Measurements from ENCODE around the gene COMMD7.
"Not testable (repeated sequence)": the region's sequence is repeated elsewhere in the genome, so short reads cannot be mapped to it uniquely, and the experiment has no call there.

Gene COMMD7

DNA sequence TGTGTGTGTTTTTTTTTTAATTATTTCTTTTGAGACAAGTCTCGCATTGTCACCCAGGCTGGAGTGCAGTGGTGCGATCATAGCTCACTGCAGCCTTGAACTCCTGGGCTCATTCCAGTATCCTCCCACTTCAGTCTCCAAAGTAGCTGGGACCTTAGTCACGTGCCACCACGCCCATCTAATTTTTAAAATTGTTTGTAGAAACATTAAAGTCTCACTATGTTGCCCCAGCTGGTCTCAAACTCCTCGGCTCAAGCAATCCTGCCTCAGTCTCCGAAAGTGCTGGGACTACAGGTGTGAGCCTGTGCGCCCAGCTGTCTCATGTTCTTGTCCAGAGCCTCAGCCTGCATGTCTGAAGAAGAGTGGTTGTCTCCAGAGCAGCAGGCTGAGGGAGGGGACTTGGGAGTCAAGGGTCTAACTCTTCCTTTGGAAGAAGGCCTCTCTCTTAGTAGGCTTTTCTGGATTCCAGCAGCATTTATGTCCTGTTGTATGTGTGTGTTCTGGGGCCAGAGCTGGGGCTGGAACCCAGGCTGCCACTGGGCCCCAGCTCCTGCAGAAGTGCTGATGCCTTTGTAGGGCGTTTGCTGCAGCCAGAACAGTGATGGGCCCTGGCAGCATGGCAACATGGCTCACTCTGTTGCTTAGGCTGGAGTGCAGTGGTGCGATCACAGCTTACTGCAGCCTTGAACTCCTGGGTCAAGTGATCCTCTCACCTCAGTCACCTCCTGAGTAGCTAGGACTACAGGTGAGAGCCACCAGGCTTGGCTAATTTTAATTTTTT lies 24.3 kb upstream of the COMMD7 start:
- Histone ChIP-seq H3K4me3 (ENCODE audit: low read depth, low read length) (no peak overlapping the region), H2AFZ (ENCODE audit: insufficient read depth, low read length, poor library complexity) (no peak overlapping the region), H3K18ac (ENCODE audit: low read length) (no peak overlapping the region)

DNA sequence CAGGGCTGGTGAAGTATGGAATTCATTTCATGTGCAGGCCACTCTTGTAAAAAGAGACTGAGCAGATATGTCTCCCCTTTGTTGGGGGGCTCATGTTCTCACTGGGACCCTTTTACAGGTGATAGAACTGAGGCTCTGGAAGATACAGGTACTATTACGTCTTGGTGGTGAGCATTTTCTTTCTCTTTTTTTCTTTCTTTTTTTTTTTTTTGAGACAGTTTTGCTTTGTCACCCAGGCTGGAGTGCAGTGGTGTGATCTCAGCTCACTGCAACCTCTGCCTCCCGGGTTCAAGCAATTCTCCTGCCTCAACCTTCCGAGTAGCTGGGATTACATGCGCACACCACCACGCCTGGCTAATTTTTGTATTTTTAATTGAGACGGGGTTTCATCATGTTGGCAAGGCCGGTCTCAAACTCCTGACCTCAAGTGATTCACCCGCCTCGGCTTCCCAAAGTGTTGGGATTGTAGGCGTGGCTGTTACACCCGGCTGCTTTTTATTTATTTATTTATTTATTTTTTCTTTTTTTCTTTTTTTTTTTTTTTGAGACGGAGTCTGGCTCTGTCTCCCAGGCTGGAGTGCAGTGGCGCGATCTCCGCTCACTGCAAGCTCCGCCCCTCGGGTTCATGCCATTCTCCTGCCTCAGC lies 22.1 kb upstream of the COMMD7 start:
- H2BK120ac ChIP-seq (ENCODE audit: insufficient read depth, low read length, poor library complexity); H3K4me2 ChIP-seq (ENCODE audit: low read length); H4K91ac ChIP-seq (ENCODE audit: low read depth, low read length); H2AK5ac ChIP-seq (ENCODE audit: low read length); H4K12ac ChIP-seq (ENCODE audit: low read depth, low read length); H3K9me3 ChIP-seq (ENCODE audit: insufficient read depth, low read depth, low read length); H3K27me3 ChIP-seq (ENCODE audit: insufficient read depth, low read length); H3K27ac ChIP-seq (ENCODE audit: low read depth, low read length); H3K23ac ChIP-seq (ENCODE audit: low read length); H4K8ac ChIP-seq (ENCODE audit: low read depth, low read length); H2AFZ ChIP-seq (ENCODE audit: insufficient read depth, low read length, poor library complexity); H2BK12ac ChIP-seq (ENCODE audit: low read length); H2BK5ac ChIP-seq (ENCODE audit: low read depth, low read length, poor library complexity); H3K18ac ChIP-seq (ENCODE audit: low read length); H3K36me3 ChIP-seq (ENCODE audit: control insufficient read depth in 1 of 2, insufficient read depth in 2 of 2, low read length in 2 of 2); H3K14ac ChIP-seq (ENCODE audit: low read length); H3K9ac ChIP-seq (ENCODE audit: low read length); H3K4me3 ChIP-seq (ENCODE audit: low read depth, low read length): not testable (repeated sequence)
- Histone ChIP-seq H3K79me2 (ENCODE audit: control insufficient read depth, insufficient read depth, low read length, poor library complexity) (peaks cover 39% of the 10 kb centered on the region), H3K79me1 (ENCODE audit: low read length) (peaks cover 20% of the 10 kb centered on the region), H3K4me1 (ENCODE audit: control insufficient read depth in 1 of 2, insufficient read depth in 2 of 2, low read length in 2 of 2) (peaks cover 9 to 21% of the 10 kb centered on the region in 2 experiments), H3K4ac (ENCODE audit: low read depth, low read length) (peak overlapping the region; percentile 64)
- no CpG with 5 or more reads among the region's 17 CpGs for WGBS (ENCODE audit: extremely low coverage, insufficient coverage, insufficient read length)
- peak in 1 of 2 donors; percentile 12 for DNase-seq

More for the DNA sequence above, 24.3 kb upstream of the COMMD7 start:
- Histone ChIP-seq H4K8ac (ENCODE audit: low read depth, low read length) (no peak overlapping the region), H3K9me3 (ENCODE audit: insufficient read depth, low read depth, low read length) (no peaks in the 10 kb centered on the region), H3K9ac (ENCODE audit: low read length) (no peak overlapping the region), H3K4me2 (ENCODE audit: low read length) (no peak overlapping the region), H2BK12ac (ENCODE audit: low read length) (no peak overlapping the region), H3K36me3 (ENCODE audit: control insufficient read depth in 1 of 2, insufficient read depth in 2 of 2, low read length in 2 of 2) (peaks cover 2 to 4% of the 10 kb centered on the region in 2 experiments), H3K4ac (ENCODE audit: low read depth, low read length) (peak overlapping the region; percentile 7), H4K12ac (ENCODE audit: low read depth, low read length) (no peak overlapping the region), H3K23ac (ENCODE audit: low read length) (no peak overlapping the region), H3K27ac (ENCODE audit: low read depth, low read length) (no peak overlapping the region), H2BK120ac (ENCODE audit: insufficient read depth, low read length, poor library complexity) (no peak overlapping the region), H3K79me2 (ENCODE audit: control insufficient read depth, insufficient read depth, low read length, poor library complexity) (peaks cover 32% of the 10 kb centered on the region), H2BK5ac (ENCODE audit: low read depth, low read length, poor library complexity) (no peak overlapping the region), H2AK5ac (ENCODE audit: low read length) (no peak overlapping the region), H4K91ac (ENCODE audit: low read depth, low read length) (no peak overlapping the region), H3K79me1 (ENCODE audit: low read length) (peaks cover 12% of the 10 kb centered on the region), H3K27me3 (ENCODE audit: insufficient read depth, low read length) (no peaks in the 10 kb centered on the region), H3K4me1 (ENCODE audit: control insufficient read depth in 1 of 2, insufficient read depth in 2 of 2, low read length in 2 of 2) (peaks cover 7 to 14% of the 10 kb centered on the region in 2 experiments), H3K14ac (ENCODE audit: low read length) (no peak overlapping the region)
- DNase-seq = no peak
- WGBS (ENCODE audit: extremely low coverage, insufficient coverage, insufficient read length) = no CpG with 5 or more reads among the region's 9 CpGs

DNA sequence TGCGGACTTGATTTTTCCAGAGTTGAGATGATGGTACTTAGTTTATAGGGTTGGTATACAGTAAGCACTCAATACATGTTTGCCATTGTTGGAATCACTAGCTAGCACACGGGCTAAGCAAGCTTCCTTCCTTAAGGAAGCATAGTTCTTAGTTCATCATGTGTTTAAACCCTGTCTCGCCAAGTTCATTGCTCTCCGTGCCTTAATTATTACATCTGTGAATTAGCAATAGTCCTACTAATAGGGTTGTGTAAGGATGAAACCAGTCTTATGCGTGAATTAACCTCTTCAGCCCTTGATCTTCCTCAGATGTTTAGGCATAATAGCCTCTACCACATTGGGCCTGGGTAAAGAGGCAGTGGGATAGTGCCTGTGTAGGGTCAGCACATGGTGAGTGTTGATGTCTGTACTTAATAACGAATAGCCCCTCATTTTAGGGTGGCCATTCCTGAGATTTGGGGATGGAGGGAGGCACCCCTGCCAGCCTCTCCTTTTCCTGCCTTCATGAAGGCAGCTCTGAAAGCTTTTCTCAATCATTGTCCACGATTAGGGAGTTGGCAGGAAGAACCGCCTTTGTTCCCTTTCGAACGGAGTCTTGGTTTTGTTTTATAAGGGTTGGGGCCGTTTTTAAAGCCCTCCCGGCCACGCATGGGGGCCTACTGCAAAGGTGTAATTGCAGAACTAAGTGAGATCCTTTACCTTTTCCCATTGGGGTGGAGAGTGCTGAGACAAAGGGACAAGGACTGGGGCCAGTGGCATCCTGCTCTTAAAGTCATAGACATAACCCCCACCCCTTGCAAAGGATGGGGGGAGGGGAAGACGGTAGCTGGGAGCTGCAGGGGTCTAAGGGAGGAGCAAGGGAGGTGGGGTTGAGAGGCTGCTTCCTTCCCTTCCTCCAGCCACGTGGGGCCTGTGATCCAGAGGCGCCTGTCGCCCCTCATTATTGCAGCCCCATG lies 21.0 kb upstream of the COMMD7 start:
- H3K27ac ChIP-seq (ENCODE audit: low read depth, low read length) = no peak overlapping the region
- no peak overlapping the region for H2BK5ac ChIP-seq (ENCODE audit: low read depth, low read length, poor library complexity)
- H3K36me3 ChIP-seq (ENCODE audit: control insufficient read depth in 1 of 2, insufficient read depth in 2 of 2, low read length in 2 of 2) = peaks cover 2 to 3% of the 10 kb centered on the region in 2 experiments
- H3K4ac ChIP-seq (ENCODE audit: low read depth, low read length) = peak overlapping the region; percentile 64
- no CpG with 5 or more reads among the region's 17 CpGs for WGBS (ENCODE audit: extremely low coverage, insufficient coverage, insufficient read length)
- no peak overlapping the region for H2AFZ ChIP-seq (ENCODE audit: insufficient read depth, low read length, poor library complexity)
- peak overlapping the region; percentile 26 for H3K18ac ChIP-seq (ENCODE audit: low read length)
- no peak for DNase-seq
- peak overlapping the region; percentile 95 for H3K4me2 ChIP-seq (ENCODE audit: low read length)
- H2BK120ac ChIP-seq (ENCODE audit: insufficient read depth, low read length, poor library complexity) = no peak overlapping the region
- peak overlapping the region; percentile 11 for H4K8ac ChIP-seq (ENCODE audit: low read depth, low read length)
- no peaks in the 10 kb centered on the region for H3K27me3 ChIP-seq (ENCODE audit: insufficient read depth, low read length)
- peak overlapping the region; percentile 82 for H3K4me3 ChIP-seq (ENCODE audit: low read depth, low read length)
- H3K23ac ChIP-seq (ENCODE audit: low read length) = no peak overlapping the region
- H3K4me1 ChIP-seq (ENCODE audit: control insufficient read depth in 1 of 2, insufficient read depth in 2 of 2, low read length in 2 of 2) = peaks cover 9 to 21% of the 10 kb centered on the region in 2 experiments
- H3K9me3 ChIP-seq (ENCODE audit: insufficient read depth, low read depth, low read length) = no peaks in the 10 kb centered on the region
- H3K79me2 ChIP-seq (ENCODE audit: control insufficient read depth, insufficient read depth, low read length, poor library complexity) = peaks cover 38% of the 10 kb centered on the region
- H2BK12ac ChIP-seq (ENCODE audit: low read length) = no peak overlapping the region
- H3K79me1 ChIP-seq (ENCODE audit: low read length) = peaks cover 20% of the 10 kb centered on the region
- no peak overlapping the region for H3K9ac ChIP-seq (ENCODE audit: low read length)
- H3K14ac ChIP-seq (ENCODE audit: low read length) = peak overlapping the region; percentile 22
- H4K12ac ChIP-seq (ENCODE audit: low read depth, low read length) = no peak overlapping the region
- H4K91ac ChIP-seq (ENCODE audit: low read depth, low read length) = no peak overlapping the region
- no peak overlapping the region for H2AK5ac ChIP-seq (ENCODE audit: low read length)
